Adrenal gland (tissue), 5 donors: ENCODE results near the gene MPP2.

ENCODE experiments used
- CTCF ChIP-seq, 6 experiments: fragments of 450-650 bp in 4 of 6; fragments of 200-600 bp in 2 of 6; sonication (generic) in 1 of 6; IDR thresholded peaks; 1 replicate in 5 of 6; 2 replicates in 1 of 6; pipeline versions ENCODE4 v1.5.1 to v1.8.0; 2016 to 2021; ENCODE audit warnings: antibody characterized with exemption in 6 of 6, mild to moderate bottlenecking in 2 of 6, moderate library complexity in 1 of 6
- POLR2A ChIP-seq, 2 donors: fragments of 450-650 bp; IDR thresholded peaks; one replicate each; pipeline ENCODE4 v1.6.1; 2017; ENCODE audit warnings: antibody characterized with exemption in 2 of 2, mild to moderate bottlenecking in 2 of 2, moderate library complexity in 1 of 2
- donor health status: DM: no; HTN: no; CAD: no.

DNA sequence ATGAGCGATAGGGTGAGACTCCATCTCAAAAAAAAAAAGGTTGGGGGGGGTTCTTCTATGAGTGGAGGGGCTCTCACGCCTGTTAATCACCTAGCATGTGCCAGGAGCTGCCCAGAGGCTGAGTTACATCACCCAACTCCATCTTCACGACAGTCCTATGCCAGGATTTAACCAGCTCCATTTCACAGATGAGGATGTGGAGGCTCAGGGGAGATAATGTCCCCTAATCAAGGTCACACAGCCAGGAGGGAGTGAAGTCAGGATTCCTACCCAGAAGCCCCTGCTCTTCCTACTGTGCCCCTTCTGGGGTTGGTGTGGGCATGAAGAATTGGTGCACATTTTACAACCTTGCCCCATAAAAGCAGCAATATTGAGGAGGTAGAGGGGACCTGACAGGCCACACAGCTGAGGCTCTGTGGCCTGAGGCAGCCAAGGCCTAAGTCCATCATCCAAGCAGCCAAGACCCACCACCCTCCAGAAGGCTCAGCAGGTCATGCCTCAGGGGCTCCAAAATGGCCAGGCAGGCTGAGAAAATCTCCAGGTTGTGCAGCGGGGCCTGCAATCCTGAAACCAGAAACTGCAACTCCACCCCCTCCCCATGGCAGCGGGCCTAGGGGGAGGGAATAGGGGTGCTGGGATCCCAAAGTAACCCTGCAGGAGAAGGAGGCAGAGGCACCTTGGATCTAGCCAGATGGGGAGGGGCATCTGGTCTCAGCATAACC is 28.0 kb upstream of the MPP2 start:
- TF ChIP-seq POLR2A (IDR thresholded peaks at IDR 0.05) (no peak), CTCF (IDR thresholded peaks at IDR 0.05) (no peak)
